GDM1 (cell line): ENCODE results near the gene ECE1.

Experiments used
- DNase-seq: peaks from one replicate; lab custom pipeline; 2025; lab: John Stamatoyannopoulos, UW

Gene ECE1

DNA sequence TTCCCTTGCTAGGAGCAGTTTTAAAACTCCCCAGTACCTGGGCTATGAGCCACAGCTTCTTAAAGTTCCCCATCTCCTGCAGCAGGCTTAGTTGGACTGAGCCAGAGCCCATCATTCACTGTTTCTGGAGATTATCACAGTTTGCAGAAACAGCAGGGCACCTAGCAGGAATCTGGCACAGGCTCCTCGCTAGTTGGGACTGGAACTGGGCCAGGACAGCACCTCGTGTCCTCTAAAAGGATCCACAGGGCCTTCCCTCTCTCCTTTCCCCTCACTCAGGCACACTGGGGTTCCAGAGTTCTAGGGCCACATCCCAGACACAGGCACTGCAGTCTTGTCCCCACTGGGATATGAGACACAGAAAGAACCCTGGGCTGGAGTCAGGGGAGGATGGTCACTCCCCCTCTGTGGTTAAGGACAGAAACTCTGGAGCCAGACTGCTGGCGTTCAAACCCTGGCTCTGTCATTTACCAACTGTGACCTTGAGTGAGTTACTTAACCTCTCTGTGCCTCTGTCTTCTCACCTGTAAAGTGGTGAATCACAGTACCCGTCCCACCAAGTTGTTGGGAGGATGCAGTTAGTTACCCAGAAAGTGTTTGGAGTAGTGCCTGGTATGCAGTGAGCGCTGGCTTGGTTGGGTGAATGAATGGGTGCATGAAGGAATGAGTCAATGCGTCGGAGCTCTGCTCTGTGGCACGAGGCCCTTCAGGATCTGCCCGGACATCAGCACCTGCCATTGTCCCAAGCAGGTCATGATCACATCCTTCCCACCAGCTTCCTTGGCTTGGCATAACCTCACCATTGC, 18.8 kb upstream of the ECE1 start:
- no peak for DNase-seq

- no peak for DNase-seq
Observed at GRCh38 chr1:21308330-21308729, 18.1 kb upstream of the ECE1 start.

- DNase-seq = no peak
Observed at GRCh38 chr1:21307663-21308305, 17.5 kb upstream of the ECE1 start.

GRCh38 chr1:21307210-21307609, 16.9 kb upstream of the ECE1 start:
- no peak for DNase-seq

GRCh38 chr1:21305900-21306189, 15.6 kb upstream of the ECE1 start:
- DNase-seq = no peak

DNA sequence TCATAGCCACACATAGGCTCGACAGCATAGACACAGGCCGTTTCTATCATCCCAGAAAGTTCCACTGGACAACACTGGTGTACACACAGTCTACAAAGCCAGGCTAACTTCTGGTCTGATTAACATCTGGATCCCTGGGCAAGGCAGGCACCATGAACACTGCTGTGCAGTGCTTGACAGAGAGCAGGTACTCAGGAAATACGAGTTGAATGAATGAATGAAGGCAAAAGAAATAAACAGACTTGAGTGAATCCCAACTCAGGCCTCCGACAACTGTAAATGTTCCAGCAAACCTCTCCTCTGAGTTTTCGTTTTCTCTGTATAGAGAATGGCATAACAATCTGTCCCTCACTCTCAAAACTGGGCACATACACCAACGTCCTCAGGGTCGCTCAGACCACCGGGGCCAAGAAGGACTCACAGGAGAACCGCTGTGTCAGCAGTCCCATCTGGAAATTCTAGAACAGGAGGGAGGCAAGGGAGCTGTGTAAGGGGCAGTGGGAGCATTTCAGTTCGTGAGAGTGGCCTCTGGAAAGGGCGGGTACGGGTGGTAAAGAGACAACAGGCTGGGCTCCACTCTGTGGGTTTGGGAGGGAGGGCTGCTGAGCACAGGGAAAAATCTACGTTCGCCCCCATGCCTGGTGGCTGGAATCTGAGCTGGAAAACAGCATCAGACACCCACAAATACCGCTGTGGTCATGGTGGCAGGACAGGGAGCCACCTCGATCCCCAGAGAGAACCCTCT, 15.1 kb upstream of the ECE1 start:
- DNase-seq = no peak

GRCh38 chr1:21304488-21304887, 14.2 kb upstream of the ECE1 start:
- DNase-seq = no peak

- DNase-seq = no peak
Observed at GRCh38 chr1:21302747-21303715, 12.8 kb upstream of the ECE1 start.

- DNase-seq = no peak
Observed at GRCh38 chr1:21301794-21302440, 11.7 kb upstream of the ECE1 start.

DNA sequence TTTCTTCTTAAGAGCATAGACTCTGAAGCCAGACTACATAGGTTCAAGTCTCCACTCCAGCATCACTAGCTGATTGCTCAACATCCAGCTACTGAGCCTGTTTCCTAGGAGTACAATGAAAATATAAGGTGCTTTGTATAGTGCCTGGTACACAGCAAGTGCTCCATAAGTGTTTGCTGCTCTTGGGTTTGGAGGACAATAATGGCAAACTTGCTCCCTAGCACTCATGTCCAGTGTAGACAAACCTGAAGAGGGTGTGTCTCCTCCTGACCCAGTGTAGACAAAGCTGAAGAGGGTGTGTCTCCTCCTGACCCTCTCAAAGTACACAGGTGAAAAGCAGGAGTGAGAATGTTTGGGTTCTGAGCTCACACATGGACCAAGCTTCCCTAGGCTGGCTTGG, 10.5 kb upstream of the ECE1 start:
- no peak for DNase-seq

DNA sequence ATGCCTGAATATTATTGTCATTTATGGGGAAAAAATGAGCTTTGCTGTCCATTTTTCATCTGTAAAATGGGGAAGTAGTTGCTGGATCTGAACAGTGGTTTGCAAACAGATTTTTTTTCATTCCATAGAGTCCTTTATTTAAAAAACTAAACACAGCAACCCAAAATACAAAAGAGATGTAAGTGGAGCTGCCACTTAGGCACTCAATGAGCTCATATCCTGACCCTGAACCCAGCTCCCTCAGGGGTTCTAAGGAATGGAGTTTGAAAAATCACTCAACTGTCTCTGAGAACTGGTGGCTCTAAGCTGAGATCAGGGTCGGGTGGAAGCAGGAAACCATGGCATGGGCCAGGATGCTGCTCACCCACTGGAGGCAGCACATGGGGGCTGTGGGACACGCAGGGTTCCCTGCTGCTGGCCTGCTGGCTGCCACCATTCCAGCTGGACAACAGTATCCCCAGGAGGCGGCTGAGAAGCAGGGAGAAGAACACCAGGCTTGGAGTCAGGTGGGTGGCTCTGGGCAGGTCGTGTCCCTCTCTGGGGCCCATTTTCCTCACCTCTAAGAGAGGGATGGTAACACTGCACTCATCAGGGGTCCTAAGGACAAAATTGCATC, 9.6 kb upstream of the ECE1 start:
- no peak for DNase-seq

GRCh38 chr1:21298981-21299391, 8.7 kb upstream of the ECE1 start:
- DNase-seq = no peak

DNA sequence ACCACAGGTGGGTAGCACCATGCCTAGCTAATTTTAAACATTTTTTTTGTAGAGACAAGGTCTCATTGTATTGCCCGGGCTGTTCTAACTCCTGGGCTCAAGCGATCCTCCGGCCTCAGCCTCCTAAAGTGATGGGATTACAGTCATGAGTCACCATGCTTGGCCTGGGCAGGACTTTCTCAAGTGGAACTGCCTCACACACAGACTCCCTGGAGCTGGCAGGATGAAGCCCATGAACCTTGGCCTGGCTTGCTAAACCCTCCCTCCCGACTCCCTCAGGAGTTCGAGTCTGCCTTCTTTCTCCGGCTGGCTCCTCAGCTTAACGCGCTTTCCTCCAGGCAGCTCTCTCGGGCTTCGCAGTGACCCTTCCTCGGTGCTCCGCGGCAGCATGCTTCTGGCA, 7.7 kb upstream of the ECE1 start:
- DNase-seq = no peak

DNA sequence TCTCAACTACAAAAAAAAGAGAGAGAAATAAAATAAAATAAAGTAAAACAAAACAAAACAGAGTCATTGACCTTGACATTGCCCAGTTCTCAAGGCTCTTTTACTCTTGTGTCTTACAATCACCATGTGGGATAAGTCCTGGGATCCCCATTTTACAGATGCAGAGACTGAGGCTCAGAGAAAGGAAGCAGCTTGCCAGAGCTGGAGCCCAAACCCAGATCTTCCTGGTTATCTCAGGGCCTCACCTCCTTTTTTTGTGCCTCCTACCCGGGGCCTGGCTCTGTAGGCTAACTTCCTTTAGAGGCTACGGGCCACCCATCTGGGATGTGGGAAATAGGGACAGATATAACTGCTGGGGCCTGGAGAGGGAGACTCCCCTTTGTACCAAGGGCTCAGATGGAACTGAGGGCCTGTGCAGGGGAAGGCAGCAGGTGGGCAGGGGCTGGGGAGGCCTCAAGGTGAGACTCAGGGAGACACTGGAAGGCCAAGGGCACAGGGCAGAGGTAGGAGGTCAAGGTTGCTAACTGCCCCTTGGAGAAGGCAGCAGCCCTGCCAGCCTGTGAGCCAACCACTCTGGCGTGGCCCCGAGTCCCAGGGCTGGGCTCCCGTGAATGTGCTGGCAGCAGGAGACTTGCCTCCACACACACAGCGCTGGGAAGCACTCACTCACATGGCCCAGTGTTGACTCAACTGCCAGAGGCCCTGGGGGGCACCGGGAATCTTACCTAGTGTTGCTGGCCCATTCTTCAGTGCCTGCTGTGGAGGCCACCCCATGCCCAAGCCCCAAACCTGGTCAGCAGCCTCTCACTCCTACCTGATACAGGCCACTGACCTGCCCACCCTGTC, 6.5 kb upstream of the ECE1 start:
- DNase-seq = no peak

GRCh38 chr1:21295545-21295944, 5.3 kb upstream of the ECE1 start:
- no peak for DNase-seq

- DNase-seq = no peak
Observed at GRCh38 chr1:21295002-21295401, 4.7 kb upstream of the ECE1 start.

DNA sequence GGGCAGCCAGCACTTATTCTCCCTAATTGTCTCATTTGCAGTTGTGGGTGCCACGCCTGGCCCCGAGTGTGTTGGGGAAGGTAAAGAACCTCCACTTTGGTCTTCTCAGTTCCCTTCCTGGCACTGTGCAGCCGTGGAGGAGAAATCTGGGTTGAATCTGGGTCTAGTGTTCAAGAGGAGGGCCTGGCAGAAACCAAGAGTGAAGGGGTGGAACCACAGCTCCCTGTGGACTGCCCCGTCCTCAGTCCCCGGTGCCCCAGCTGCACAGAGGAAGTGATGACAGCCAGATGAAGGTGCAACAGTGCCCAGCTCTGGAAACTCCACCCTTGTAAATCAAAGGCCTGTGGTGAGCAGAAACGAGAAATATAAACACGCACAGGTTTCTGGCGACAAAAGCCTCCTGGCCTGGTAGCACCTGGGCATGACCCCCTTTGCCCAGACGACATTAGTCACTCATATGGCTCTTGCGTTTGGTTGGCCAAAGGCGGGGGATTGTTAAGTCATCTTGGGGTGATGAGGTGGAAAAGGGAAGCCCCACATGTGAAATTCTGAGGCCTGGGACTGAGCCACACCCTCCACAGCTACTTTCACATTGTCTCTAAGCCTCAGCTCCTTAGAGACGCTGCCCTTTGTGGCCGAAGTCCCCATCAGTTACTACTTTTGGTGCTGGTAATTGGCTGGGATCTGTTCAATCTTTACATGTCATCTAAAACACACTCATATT, 4.2 kb upstream of the ECE1 start:
- DNase-seq = no peak

GRCh38 chr1:21293537-21294265, 3.4 kb upstream of the ECE1 start:
- DNase-seq = no peak
